RWPE1 (cell line): ENCODE data around the gene SHH.
"Not testable (repeated sequence)": the region's sequence is repeated elsewhere in the genome, so short reads cannot be mapped to it uniquely, and the experiment has no call there.

Experiments used
- CTCF ChIA-PET: fragments of 350-600 bp; sonication (Branson Sonifier 250); formaldehyde crosslinking; extraction: SDS; loops from one replicate; lab custom pipeline; 2021; lab: Yijun Ruan, JAX
- POLR2A ChIA-PET: fragments of 400-600 bp; formaldehyde crosslinking; extraction: SDS; loops from one replicate; lab custom pipeline; 2020; ENCODE audit warnings: antibody characterized with exemption; ENCODE audit not compliant: low non-redundant PET; lab: Yijun Ruan, JAX
- DNase-seq: peaks from one replicate; pipeline ENCODE4 v3.0.0; 2012; ENCODE audit warnings: low spot score
- H3K27ac ChIP-seq: fragments of 450-650 bp; 2 replicates; pipeline ENCODE4 v1.5.1; 2017
- TF ChIP-seq, protein P1 (sequence below): fragments of 450-650 bp; conservative IDR thresholded peaks from 2 replicates; pipeline ENCODE4 v1.5.1; 2017; ENCODE audit warnings: low read depth, mild to moderate bottlenecking

The SHH gene

DNA sequence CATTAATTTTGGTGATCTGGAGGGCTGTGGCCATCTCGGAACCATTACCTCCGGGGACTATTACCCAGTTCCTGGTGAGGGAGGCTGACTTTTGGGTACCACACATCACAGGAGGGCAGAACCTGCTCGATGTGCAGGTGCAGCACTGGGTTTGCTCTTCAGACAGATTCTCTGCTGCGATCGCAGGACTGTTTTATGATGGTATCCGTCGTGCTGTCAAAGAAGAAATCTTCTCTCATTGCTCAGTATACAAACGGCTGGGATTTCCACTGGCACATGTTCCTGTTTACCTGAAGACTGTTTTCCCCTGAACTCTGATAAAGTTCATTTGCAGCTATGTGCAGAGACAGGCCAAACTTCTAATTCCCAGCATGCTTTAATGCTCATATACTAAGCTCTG, 27.2 kb upstream of the SHH start:
- POLR2A ChIA-PET, result interaction anchor here (0.6 kb wide), 1 partner anchor 203 kb away, joined by 3 read pairs; no protein-coding TSS in a partner anchor
- TF ChIP-seq, protein P1, sequence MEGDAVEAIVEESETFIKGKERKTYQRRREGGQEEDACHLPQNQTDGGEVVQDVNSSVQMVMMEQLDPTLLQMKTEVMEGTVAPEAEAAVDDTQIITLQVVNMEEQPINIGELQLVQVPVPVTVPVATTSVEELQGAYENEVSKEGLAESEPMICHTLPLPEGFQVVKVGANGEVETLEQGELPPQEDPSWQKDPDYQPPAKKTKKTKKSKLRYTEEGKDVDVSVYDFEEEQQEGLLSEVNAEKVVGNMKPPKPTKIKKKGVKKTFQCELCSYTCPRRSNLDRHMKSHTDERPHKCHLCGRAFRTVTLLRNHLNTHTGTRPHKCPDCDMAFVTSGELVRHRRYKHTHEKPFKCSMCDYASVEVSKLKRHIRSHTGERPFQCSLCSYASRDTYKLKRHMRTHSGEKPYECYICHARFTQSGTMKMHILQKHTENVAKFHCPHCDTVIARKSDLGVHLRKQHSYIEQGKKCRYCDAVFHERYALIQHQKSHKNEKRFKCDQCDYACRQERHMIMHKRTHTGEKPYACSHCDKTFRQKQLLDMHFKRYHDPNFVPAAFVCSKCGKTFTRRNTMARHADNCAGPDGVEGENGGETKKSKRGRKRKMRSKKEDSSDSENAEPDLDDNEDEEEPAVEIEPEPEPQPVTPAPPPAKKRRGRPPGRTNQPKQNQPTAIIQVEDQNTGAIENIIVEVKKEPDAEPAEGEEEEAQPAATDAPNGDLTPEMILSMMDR, result no peak
- no peak for DNase-seq
- CTCF ChIA-PET, result interaction anchor here (0.7 kb wide), 1 partner anchor 354 kb away, joined by 4 read pairs; no protein-coding TSS in a partner anchor
- no peak overlapping the region for H3K27ac ChIP-seq

DNA sequence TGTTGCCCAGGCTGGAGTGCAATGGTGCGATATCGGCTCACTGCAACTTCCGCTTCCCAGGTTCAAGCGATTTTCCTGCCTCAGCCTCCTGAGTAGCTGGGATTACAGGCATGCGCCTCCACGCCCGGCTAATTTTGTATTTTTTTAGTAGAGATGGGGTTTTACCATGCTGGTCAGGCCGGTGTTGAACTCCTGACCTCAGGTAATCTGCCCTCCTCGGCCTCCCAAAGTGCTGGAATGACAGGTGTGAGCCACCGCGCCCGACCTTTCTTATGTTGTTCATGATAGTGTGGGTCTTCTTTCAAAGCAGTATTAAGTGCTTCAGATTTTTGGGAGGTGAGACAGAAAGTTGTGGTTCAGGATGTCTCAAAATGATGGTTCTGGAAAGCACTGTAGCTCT, 26.0 kb upstream of the SHH start:
- POLR2A ChIA-PET, CTCF ChIA-PET, DNase-seq, H3K27ac ChIP-seq: not testable (repeated sequence)

DNA sequence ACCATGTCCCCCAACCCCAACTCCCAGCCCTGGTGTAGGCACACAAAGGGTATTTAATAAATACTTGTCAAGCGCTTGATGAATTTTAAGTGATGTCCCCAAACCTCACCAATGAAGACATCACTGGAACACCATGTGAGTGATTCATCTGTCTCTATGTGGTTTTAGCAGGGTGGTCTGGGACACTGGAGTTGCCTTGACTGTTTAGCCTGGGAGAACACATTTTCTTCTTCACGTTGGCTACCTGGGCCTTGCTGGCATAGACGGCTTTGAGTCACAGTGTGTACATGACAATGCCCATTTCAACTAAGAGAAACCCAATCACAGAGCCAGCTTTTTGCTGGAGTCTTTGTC, 24.8 kb upstream of the SHH start:
- TF ChIP-seq, protein P1, result no peak
- no peak for DNase-seq
- ChIA-PET POLR2A (no interaction called here), CTCF (no interaction called here)
- H3K27ac ChIP-seq, result no peak overlapping the region

DNA sequence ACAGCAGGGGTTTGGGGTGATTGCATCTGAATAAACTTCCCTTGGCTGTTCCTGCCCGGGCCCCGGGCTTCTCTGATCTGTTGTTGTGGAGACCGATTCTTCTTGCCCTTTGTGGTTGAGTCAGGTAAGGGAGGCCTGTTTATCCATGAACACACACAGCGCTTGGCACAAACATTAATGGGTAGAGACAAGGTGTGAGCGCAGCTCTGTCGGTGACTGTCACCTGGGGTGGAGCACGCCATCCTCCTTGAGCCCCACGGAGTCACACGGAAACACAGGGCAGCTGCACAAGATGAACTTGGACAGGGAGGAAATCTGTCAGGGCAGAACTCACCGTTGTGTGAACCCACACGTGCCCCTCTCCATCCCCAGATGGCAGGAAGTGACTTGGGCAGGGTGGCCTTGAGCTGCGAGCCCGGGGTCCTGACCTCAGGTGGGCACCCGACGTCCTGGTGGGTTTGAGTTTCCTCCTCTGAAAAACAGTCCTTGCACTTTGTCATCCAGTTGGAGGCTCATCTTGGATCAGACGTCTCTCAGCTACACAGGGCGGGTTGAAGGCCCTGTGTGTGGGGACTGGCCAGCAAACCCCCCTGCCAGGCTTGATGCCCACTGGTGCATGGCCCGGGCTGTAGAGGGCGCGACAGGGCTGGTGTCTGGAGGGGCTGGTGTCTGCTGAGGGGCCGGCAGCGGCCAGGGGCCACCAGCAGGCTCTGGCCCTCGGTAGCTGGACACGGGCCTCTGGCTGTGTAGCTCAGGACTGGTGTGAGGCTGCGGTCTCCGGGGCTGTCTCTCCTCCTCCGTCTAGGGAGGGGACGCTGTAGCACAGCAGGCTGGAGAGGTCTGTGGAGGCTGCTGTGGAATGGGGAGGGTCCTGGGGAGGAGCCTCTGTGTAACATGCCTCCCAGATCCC, 24.2 kb upstream of the SHH start:
- ChIA-PET POLR2A (no interaction called here), CTCF (no interaction called here)
- no peak for DNase-seq
- no peak overlapping the region for H3K27ac ChIP-seq
- TF ChIP-seq, protein P1, result no peak

DNA sequence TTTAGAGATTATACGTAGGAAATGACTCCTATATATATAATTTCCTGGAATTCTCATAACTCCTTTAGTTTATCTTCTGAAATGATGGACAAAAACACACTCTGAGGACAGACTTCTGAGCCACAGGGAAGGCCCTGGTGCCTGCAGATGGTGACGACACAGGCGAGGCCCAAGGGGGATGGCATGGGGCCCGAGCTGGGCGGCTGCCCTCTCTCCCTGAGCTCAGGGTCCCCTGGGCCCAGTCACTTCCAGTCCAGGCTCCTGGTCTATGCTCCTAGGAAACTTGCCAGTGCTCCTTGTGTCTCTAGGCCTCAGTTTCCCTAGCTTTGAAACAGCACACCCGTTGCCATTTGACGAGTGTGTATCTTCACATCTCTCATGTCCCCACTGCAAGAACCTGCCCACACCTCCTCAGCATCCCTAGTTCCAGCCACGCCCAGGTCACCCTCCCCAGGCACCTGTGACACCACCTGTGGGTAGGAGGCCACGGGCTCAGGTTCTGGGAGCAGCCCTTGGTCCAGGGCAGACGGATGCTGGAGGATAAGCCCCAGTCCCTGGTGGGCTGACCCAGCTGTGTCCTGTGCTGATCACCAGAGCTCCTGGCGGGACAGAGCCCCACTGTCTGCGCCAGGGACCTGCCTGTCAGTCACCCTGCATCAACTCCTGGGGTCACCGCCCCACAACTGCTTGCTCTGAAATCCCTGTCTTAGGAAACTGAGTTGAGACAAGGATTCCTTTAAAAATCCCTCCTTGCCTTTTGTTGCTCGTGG, 23.4 kb upstream of the SHH start:
- TF ChIP-seq, protein P1, result no peak
- no peak for DNase-seq
- no peak overlapping the region for H3K27ac ChIP-seq
- POLR2A ChIA-PET, result no interaction called here
- CTCF ChIA-PET, result no interaction called here

DNA sequence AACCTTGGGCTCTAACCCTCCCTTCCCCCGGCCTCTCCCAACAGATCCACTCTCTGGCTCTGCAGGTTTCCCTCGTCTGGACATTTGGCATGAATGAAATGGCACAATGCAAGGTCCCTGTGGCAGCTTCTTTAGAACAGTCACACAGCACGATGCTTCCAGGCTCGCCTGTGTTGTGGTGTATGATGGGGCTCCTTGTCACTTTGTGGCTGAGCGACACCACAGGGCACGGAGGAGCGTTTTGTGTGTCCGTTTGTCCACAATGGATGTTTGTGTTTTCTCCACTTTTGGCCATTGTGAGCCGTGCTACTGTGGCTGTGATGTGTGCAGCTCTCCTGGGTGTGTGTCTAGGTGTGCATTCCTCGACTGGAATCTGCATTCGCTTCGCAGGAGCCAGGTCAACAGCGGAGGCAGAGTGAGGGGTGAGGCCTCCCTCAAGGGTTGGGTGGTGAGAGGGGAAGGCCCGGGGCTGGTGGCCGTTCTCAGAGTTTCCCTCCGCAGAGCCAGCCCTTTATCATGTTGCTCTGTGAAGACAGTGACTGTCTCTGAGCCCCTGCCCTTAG, 22.3 kb upstream of the SHH start:
- no peak overlapping the region for H3K27ac ChIP-seq
- no peak for DNase-seq
- ChIA-PET CTCF (no interaction called here), POLR2A (no interaction called here)
- TF ChIP-seq, protein P1, result no peak
